Activated B cell treated with CpG ODN at 0.5 μM for 24 hours (primary cell): ENCODE measurements around the gene CIDEB. TPM values are rescaled to one million over a fixed set of nuclear protein-coding genes. Genes with fewer than 3 reads are reported as not detected.

ENCODE experiments used
- ATAC-seq: fragments of 200-7000 bp; cut with Tn5 transposase; one replicate; pipeline ENCODE4 v1.10.0; 2021; ENCODE audit warnings: low read depth, mild to moderate bottlenecking, moderate library complexity
- CTCF ChIA-PET: fragments of 350-600 bp; sonication (Branson Sonifier 250); formaldehyde crosslinking; loops from one replicate; lab custom pipeline; 2021; ENCODE audit warnings: antibody characterized with exemption; lab: Charles Lee
- POLR2A ChIA-PET: fragments of 350-600 bp; sonication (Branson Sonifier 250); formaldehyde crosslinking; loops from one replicate; lab custom pipeline; 2021; ENCODE audit warnings: antibody characterized with exemption; lab: Charles Lee
- DNase-seq: peaks from one replicate; pipeline ENCODE4 v3.0.0; 2022
- H3K27ac Mint-ChIP-seq: one replicate; pipeline ENCODE4 v1.8.0; 2020; ENCODE audit warnings: mixed read lengths
- H3K27me3 Mint-ChIP-seq: one replicate; pipeline ENCODE4 v1.8.0; 2021; ENCODE audit warnings: mixed read lengths
- H3K36me3 Mint-ChIP-seq: one replicate; pipeline ENCODE4 v1.8.0; 2021; ENCODE audit warnings: low read depth, mixed read lengths
- H3K4me1 Mint-ChIP-seq: one replicate; pipeline ENCODE4 v1.8.0; 2021; ENCODE audit warnings: mixed read lengths
- H3K4me3 Mint-ChIP-seq: one replicate; pipeline ENCODE4 v1.8.0; 2020; ENCODE audit warnings: mild to moderate bottlenecking, mixed read lengths
- H3K9me3 Mint-ChIP-seq: one replicate; pipeline ENCODE4 v1.8.0; 2020; ENCODE audit warnings: mixed read lengths
- intact Hi-C: fragments of 100-400 bp; cut with micrococcal nuclease; formaldehyde crosslinking; loops from one replicate; pipeline ENCODE4 v1.15.1; 2024
- total RNA-seq: library from RNA; stranded (reverse); gene quantifications from 2 replicates; pipeline ENCODE4 v1.2.3, GENCODE V29; 2022
- TF ChIP-seq, protein P1 (sequence below): fragments of 200-600 bp; IDR thresholded peaks from one replicate; pipeline ENCODE4 v1.8.0; 2022; ENCODE audit warnings: antibody characterized with exemption, mild to moderate bottlenecking

CIDEB gene
- total RNA-seq, 1 donor from 2014 or later: 9.2 TPM

DNA sequence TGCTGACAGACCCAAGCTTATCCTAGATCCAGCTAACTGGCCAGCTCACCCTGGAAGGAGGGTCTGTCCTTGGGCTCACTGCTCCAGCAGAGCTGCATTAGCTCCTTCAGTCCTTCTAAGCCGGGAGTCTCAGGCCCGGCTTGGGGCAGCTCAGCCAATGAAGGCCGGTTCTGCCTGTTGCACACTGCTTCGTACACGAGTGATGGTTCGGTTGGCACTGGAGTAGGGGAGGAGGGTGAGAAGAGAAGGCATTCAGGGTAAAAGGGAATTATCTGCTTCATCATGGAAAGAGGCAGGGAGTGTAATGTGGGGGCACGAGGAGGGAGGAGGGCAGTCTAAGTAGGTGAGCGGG is 30.0 kb upstream of the CIDEB start:
- H3K4me3 Mint-ChIP-seq: peak overlapping the region; percentile 32
- H3K36me3 Mint-ChIP-seq: peaks cover 22% of the 10 kb centered on the region
- ChIA-PET CTCF (interaction anchor here (0.7 to 13.6 kb wide), 2 partner anchors 26 to 96 kb away, joined by 3 to 353 read pairs; partner anchors contain the start of genes CBLN3, KHNYN and LTB4R), POLR2A (interaction anchor here (1.0 to 11.5 kb wide), 3 partner anchors 93 to 104 kb away, joined by 3 to 216 read pairs (median 7); partner anchors contain the start of genes CBLN3, KHNYN and SDR39U1)
- H3K4me1 Mint-ChIP-seq: peaks cover 47% of the 10 kb centered on the region
- no peak overlapping the region for H3K27ac Mint-ChIP-seq
- no peak for ATAC-seq
- TF ChIP-seq, protein P1, sequence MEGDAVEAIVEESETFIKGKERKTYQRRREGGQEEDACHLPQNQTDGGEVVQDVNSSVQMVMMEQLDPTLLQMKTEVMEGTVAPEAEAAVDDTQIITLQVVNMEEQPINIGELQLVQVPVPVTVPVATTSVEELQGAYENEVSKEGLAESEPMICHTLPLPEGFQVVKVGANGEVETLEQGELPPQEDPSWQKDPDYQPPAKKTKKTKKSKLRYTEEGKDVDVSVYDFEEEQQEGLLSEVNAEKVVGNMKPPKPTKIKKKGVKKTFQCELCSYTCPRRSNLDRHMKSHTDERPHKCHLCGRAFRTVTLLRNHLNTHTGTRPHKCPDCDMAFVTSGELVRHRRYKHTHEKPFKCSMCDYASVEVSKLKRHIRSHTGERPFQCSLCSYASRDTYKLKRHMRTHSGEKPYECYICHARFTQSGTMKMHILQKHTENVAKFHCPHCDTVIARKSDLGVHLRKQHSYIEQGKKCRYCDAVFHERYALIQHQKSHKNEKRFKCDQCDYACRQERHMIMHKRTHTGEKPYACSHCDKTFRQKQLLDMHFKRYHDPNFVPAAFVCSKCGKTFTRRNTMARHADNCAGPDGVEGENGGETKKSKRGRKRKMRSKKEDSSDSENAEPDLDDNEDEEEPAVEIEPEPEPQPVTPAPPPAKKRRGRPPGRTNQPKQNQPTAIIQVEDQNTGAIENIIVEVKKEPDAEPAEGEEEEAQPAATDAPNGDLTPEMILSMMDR: no peak
- H3K9me3 Mint-ChIP-seq: no peaks in the 10 kb centered on the region
- peaks cover 18% of the 10 kb centered on the region for H3K27me3 Mint-ChIP-seq
- no peak for DNase-seq
- intact Hi-C loops: loop anchor here (10.0 kb wide), 2 partner anchors 337 to 783 kb away; partner anchors contain the start of genes THTPA and ZFHX2

DNA sequence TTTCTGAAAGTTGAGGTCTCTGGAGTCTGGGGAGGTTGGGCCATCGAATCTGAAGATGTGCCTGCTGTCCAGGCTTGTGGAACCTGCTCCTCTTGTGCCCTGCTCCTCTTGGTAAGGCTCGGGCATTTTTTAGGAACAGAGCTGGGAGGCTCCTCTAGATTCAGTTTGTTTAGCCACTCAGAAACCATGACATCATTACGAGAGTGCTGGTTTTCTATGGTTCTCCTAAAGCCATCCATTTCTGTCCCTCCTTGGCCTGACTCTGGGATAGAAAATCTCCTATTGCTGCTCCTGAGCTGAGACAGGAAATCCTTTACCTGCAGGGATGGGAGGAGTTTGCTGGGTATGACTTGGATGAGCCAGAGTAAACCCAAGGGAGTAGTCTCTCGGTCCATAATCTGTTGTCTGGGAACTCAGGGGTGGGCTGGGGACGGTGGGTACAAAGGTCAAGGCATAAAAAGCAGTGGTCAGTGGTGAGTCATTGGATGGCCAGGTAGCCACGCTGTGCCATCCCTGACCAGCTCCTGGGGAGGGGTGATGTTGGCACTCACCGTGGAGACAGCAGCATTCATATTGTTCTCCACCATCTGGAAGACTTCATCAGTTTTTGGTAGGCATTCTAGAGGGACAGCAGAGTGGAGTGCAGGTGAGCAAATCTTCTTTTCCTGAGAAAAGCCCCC is 29.5 kb upstream of the CIDEB start:
- ATAC-seq (no peak), DNase-seq (no peak)
- POLR2A ChIA-PET: interaction anchor here (1.0 to 11.5 kb wide), 2 partner anchors 94 to 99 kb away, joined by 3 to 216 read pairs; partner anchors contain the start of genes CBLN3 and KHNYN
- Mint-ChIP-seq H3K27me3 (peaks cover 18% of the 10 kb centered on the region), H3K9me3 (no peaks in the 10 kb centered on the region), H3K27ac (no peak overlapping the region), H3K4me1 (peaks cover 51% of the 10 kb centered on the region), H3K36me3 (peaks cover 22% of the 10 kb centered on the region), H3K4me3 (no peak overlapping the region)
- intact Hi-C loops: loop anchor here (10.0 kb wide), 2 partner anchors 338 to 782 kb away; partner anchors contain the start of genes THTPA and ZFHX2
- TF ChIP-seq, protein P1: no peak
- CTCF ChIA-PET: interaction anchor here (0.7 to 13.6 kb wide), 2 partner anchors 26 to 97 kb away, joined by 3 to 353 read pairs; partner anchors contain the start of genes CBLN3, KHNYN and LTB4R

DNA sequence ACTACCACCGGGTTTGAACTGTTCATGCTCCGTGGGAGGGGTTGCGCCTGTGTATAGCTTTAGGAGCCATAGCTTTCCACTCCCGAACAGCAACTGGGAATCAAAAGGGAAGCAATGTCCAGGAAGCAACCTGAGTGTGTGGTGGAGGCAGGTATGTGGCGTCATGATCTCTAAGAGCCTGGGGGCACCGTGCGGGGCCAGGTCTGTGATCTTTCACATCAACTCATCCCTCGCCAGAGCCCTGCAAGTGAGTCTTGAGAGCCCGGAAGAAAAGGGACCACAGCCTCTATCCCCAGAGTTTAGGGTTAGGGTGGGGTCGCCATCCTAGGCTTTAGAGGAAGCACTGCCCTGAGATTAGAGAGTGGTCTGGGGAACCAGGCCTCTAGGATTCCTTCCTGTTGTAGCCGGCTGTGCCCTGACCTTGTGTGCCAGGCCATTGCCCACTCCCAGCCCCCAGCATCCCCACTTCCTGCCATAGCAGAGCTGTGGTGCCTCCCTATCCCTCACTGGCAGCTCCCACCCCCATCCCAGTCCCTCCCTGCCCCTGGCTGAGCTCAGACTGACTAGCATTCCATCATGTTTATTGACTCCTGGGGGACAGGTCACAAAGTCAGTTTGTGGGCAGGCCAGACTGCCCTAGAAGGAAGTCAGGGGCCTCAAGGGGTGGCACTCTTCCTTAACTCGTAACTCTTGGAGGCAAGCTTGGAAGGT is 27.8 kb upstream of the CIDEB start:
- POLR2A ChIA-PET: interaction anchor here (1.1 to 11.5 kb wide), 4 partner anchors 30 to 101 kb away, joined by 3 to 216 read pairs (median 15); partner anchors contain the start of genes CBLN3 and KHNYN
- H3K4me3 Mint-ChIP-seq: peak overlapping the region; percentile 38
- H3K4me1 Mint-ChIP-seq: peaks cover 58% of the 10 kb centered on the region
- CTCF ChIA-PET: interaction anchor here (1.1 to 13.6 kb wide), 2 partner anchors 74 to 98 kb away, joined by 3 to 353 read pairs; partner anchors contain the start of genes CBLN3 and KHNYN
- peaks cover 14% of the 10 kb centered on the region for H3K27me3 Mint-ChIP-seq
- ATAC-seq (no peak), DNase-seq (no peak)
- H3K27ac Mint-ChIP-seq: no peak overlapping the region
- TF ChIP-seq, protein P1: no peak
- intact Hi-C loops: loop anchor here (10.0 kb wide), 2 partner anchors 339 to 781 kb away; partner anchors contain the start of genes THTPA and ZFHX2
- peaks cover 22% of the 10 kb centered on the region for H3K36me3 Mint-ChIP-seq
- no peaks in the 10 kb centered on the region for H3K9me3 Mint-ChIP-seq

DNA sequence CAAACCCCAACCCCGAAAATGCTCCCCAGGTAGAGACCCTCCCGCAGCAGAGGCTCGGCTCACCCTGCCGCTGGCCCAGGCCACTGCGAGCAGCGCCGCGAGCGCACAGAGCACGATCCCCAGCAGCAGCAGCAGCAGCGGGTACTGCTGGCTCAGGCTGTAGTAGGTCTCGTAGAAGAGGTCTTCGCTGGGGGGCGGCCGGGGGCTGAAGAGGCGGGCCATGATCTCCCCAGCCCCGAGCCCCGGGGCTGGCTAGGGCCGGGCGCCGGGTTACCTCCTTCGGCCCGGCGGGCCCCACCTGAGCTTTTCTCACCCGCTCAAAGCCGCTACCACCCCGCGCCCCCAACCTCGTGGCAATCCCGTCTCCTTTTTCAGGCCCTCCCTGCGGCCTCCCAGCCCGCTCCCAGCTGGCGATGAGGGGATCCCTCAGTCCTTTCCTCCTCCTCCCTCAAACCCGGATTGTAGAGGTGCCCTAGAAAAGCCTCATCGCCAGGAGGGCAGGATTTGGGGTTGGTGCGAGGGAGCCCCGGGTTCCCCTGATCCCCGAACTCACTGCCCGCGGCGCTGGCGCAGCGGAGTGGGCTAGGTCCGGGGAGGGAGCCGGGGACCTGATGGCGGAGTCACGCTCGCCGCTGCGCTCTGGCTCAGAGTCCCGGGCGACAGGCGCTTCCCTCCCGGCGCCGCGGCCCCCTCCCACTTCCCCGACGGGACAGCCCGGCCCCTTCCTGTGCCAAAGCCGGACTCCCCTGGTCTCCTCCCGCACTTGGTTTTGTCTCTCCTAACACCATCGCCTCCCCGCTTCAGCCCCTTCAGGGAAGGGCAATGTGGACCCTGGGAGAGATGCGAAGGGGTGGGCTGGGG is 26.9 kb upstream of the CIDEB start, which contains the start of gene ADCY4:
Gene ADCY4 (minus strand): TSS at position 641 of the 861 bp plus-strand sequence. CDS start 419 bp downstream, at position 222.
- TF ChIP-seq, protein P1: no peak
- no peaks in the 10 kb centered on the region for H3K9me3 Mint-ChIP-seq
- peaks cover 52% of the 10 kb centered on the region for H3K4me1 Mint-ChIP-seq
- POLR2A ChIA-PET: interaction anchor here (1.1 to 11.5 kb wide), 6 partner anchors 11 to 102 kb away, joined by 3 to 216 read pairs (median 16); partner anchors contain the start of genes CBLN3 and KHNYN
- peak; percentile 46 for DNase-seq
- peaks cover 21% of the 10 kb centered on the region for H3K36me3 Mint-ChIP-seq
- peak within 1 kb of the TSS; percentile 41 for H3K4me3 Mint-ChIP-seq
- CTCF ChIA-PET: interaction anchor here (1.4 to 13.6 kb wide), 6 partner anchors 11 to 146 kb away, joined by 4 to 353 read pairs (median 18); partner anchors contain the start of genes CBLN3, IPO4 and KHNYN
- peaks cover 14% of the 10 kb centered on the region for H3K27me3 Mint-ChIP-seq
- intact Hi-C loops: loop anchor here (5.0 to 10.0 kb wide), 3 partner anchors 37 to 780 kb away; partner anchors contain the start of genes DHRS1, NOP9, THTPA and ZFHX2
- ATAC-seq: no peak
- H3K27ac Mint-ChIP-seq: no peak within 1 kb of the TSS
